ENCODE results near the gene IFIT1.
"Not testable (repeated sequence)": the region's sequence is repeated elsewhere in the genome, so short reads cannot be mapped to it uniquely, and the experiment has no call there.

DNA sequence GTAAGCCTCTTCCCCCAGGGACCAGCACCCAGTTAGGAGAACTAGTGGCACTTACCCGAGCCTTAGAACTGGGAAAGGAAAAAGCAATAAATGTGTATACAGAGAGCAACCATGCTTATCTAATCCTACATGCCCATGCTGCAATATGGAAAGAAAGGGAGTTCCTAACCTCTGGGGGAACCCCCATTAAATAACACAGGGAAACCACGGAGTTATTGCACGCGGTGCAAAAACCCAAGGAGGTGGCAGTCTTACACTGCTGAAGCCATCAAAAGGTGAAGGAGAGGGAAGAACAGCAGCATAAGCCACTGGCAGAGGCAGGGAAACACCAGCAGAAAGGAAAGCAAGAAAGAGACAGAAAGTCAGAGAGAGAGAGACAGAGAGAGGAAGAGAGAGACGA, 18.1 kb downstream of the IFIT1 start:
- TF ChIP-seq, protein P1, sequence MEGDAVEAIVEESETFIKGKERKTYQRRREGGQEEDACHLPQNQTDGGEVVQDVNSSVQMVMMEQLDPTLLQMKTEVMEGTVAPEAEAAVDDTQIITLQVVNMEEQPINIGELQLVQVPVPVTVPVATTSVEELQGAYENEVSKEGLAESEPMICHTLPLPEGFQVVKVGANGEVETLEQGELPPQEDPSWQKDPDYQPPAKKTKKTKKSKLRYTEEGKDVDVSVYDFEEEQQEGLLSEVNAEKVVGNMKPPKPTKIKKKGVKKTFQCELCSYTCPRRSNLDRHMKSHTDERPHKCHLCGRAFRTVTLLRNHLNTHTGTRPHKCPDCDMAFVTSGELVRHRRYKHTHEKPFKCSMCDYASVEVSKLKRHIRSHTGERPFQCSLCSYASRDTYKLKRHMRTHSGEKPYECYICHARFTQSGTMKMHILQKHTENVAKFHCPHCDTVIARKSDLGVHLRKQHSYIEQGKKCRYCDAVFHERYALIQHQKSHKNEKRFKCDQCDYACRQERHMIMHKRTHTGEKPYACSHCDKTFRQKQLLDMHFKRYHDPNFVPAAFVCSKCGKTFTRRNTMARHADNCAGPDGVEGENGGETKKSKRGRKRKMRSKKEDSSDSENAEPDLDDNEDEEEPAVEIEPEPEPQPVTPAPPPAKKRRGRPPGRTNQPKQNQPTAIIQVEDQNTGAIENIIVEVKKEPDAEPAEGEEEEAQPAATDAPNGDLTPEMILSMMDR (IDR thresholded peaks at IDR 0.05; ENCODE audit: insufficient read depth, low read length), result not testable (repeated sequence)
- TF ChIP-seq REST (IDR thresholded peaks at IDR 0.05; ENCODE audit: insufficient replicate concordance, low read depth), result not testable (repeated sequence)
